A204.1 (cell line): ENCODE data around the gene MAN1B1.

Experiments used
- FAIRE-seq: peaks from 2 replicates; lab custom pipeline; 2012; peaks lifted over from hg19 to GRCh38; lab: Jason Lieb, UNC

Gene MAN1B1

DNA sequence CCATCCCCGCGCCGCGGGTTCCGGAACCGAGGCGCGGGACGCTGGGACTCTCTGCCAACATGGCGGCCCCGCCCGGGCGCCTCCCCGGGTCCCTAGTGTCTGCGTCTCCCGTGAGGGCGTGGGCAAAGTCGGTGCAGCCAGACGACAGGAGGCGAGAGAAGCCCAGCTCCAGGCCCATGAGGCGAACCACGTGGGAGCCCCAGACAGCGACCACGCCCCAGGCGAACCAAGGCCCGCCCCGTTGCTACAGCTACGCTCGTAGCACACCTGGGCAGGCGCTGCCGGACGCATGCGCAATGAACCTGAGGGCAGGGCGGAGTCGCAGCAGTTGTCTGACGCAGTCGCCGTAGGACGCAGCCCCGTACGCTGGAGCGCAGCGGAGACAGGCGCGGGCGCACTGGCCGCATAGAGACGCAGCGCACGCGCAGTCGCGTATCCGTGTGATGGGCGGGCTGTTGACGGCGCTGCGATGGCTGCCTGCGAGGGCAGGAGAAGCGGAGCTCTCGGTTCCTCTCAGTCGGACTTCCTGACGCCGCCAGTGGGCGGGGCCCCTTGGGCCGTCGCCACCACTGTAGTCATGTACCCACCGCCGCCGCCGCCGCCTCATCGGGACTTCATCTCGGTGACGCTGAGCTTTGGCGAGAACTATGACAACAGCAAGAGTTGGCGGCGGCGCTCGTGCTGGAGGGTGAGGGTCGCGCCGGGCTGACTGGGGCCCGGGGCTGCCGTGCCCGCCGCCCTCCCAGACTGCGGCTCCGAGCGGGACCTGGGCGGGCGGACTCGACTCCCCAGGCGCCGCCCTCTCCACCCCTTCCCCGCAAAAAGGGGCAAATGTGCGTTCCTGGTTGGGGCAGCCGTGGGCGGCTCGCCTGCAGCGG lies at the start of gene MAN1B1:
Gene MAN1B1, plus strand, starts transcription at position 455 of the 878 bp plus-strand sequence. Its CDS starts 15 bp downstream, at position 470.
- peak; percentile 93 for FAIRE-seq

GRCh38 chr9:137037035-137037434 lies 49.8 kb upstream of the MAN1B1 start:
- no peak for FAIRE-seq

DNA sequence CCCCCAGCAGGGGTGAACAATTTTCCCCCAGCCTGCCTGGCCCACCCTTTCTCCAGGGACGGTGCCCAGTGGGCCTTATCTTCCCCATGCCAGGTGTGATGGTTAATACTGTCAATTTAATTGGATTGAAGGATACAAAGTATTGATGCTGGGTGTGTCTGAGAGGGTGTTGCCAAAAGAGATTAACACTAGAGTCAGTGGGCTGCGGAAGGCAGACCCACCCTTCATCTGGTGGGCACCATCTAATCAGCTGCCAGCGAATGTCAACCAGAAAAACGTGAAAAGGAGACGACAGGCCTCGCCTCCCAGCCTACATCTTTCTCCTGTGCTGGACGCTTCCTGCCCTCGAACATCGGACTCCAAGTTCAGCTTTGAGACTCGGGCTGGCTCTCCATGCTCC lies 49.3 kb upstream of the MAN1B1 start:
- FAIRE-seq = no peak

DNA sequence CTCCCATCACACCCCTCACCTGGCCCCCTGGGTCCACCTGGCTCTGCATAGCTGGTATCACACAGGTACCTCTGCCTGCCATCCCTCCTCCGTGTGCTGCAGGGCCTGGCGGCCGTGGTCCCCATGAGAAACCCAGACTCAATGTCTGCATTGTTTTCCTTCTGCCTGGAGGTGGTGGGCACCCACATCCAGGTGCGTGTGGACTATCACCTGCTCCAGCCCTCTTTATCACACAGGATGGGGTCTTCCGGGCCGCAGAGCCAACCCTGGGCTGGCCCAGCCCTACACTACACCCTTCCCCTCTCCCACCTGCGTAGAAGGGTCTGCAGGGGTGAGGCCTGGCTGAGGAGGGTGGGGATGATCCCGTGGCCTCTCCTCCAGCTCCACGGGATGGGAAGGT lies 47.9 kb upstream of the MAN1B1 start:
- no peak for FAIRE-seq

DNA sequence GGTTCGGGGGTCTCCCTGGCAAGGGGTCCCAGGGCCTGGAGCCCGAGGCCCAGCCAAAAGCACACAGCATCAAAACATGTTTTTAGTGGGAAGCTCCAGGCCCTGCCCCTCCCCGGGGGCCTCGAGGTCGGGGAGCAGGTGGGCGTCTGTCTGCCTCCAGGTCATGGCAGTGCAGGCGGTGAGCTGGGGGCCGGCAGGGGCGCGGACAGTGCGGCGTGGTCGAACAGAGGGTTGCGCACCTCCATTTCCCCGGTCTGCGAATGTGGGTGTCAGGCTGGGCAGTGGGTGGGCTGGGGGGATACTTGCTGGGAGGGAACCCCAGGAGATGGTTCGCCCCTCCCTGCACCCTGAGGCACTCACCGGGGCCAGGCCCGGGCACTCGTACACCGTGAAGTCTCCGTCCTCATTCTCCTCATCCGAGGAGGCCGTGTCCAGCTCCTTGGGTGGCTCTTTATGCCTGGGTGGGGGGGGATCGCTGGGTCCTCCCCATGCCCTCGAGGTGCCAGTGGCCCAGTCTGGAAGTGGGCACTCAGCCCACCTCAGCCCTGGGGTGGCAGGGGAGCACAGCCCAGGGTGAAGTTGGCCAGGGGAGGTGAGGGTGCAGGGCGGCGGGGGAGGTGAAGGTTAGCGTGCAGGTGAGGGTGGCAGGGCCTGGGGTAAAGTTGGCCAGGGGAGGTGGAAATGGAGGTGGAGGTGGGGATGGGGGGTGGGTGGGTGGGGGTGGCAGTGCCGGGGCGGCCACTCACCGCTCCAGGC lies 47.0 kb upstream of the MAN1B1 start:
- FAIRE-seq = no peak

DNA sequence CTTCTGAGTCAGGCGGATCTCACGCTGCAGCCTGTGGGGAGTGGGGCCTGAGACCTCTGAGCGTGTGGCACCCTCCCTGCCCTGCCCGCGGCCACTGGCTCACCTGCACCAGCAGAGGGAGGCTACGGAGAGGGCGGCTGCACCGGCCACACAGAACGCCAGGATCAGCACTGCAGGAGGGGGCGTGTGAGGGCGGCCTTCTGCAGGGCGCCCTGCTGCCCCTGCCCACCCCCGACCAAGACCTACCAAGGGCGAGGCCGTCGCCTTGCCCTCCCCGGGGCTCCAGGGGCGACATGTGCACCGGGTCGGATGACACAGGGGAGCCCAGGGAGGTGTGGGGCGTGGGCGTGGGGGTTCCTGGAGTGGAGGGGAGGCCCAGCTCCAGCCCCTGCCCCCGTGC lies 46.2 kb upstream of the MAN1B1 start:
- FAIRE-seq = no peak

DNA sequence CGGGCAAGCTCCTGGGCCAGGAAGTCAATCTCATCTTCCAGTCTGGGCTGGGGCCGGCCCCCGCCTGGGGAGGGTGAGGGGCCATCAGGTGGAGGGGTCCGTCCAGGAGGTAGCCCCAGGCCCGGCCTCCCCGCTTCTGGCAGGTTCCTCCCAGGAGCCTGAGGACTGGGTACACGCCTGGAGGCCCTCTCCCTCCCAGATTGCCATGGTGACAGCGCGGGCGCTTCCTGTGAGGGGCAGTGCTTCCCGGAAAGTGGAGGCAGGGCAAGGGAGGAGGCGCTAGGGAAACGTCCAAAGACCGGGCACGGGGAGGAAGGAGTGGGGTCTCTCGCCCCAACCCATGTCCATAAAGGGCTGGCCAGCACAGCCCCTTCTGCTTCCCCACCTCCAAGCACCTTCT lies 45.7 kb upstream of the MAN1B1 start:
- FAIRE-seq = no peak

DNA sequence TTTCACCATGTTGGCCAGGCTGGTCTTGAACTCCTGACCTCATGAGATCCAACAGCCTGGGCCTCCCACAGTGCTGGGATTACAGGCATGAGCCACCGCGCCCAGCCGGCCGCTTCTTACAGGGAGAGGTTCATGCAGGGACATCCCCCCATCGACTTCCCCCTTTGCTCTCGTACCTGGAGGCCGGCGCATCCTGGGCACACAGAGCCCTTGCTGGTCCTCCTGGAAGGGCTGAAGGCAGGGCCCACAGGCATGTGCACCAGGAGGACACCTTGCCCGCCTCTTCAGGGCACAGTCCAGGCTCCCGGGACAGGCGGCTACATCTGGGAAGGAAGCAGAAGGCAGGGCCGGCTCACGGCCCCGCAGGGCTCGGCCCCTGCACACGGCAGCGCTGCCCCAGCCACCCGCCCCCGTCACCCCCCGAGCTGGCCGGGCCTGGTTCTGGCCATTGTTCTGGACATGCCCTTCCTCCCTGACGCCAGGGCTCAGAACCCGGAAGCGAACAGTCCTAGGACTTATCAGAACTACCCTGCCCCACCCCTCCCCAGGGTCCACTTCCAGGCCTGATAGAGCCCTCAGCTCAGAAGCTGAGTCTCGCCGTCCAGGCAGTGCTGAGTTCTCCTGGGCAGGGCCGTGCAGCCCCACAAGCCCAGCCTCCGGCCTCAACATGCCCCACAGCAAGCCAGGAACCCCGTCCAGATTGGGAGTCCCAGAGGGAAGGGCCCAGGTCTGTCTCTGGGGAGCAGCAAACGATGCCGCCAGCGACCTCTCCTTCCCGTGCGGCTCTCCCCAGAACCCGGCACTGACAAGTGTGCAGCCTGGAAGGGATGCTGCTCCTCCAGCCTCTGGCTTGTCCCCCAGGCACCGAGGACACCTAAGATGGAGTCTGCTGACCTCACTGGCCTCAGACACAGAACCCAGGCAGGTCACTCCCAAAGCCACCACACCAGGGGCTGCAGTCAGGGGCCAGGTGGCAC lies 43.7 kb upstream of the MAN1B1 start:
- no peak for FAIRE-seq

DNA sequence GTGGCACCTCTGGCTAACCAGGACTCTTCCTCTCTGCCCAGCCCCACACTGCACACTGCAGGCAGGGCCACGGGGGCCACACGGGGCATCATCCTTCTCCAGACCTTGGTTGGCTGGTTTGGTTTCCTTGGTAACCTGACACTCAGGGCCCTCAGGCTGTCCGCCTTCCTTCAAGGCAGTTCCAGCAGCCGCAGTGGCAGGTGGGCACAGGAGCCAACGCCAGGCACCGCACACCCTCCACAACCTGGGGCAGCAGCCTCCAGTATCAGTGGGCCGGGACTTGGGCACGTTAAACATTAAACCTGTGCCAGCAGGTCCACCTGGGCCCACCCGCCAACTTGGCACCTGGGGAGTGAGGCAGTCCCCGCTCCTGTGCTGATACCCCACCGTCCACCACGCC lies 42.7 kb upstream of the MAN1B1 start:
- no peak for FAIRE-seq

DNA sequence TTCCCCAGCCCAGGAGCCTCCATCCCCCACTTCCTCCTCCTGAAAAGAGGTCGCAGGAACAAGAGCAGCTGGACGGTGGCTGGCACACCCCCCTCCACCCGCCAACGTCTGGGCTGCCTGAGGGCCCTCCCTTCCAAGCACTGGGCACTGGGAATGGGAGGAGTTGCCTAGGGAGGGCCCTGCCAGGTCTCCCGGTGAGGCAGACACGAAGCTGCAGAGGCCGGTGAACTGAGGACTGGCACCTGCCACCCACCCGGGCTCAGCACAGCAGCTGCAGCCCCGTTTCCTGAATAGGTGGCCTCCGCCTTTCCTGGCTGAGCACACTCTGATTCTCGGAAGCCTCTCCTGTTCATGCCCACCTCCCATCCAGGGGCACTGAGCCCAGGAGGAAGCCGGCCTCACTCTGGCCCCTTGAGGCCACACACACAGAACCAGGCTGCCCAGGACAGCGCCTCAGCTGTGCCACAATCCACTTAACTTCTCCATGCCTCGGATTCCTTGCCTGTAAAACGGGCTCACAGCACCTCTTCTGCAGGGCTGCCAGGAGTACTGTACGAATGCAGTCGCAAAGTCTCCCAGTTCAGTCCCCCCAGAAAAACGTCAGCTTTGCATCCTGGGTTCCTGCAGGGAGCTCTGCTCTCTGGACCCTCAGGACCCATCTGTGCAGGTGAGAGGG lies 42.1 kb upstream of the MAN1B1 start:
- FAIRE-seq = no peak

DNA sequence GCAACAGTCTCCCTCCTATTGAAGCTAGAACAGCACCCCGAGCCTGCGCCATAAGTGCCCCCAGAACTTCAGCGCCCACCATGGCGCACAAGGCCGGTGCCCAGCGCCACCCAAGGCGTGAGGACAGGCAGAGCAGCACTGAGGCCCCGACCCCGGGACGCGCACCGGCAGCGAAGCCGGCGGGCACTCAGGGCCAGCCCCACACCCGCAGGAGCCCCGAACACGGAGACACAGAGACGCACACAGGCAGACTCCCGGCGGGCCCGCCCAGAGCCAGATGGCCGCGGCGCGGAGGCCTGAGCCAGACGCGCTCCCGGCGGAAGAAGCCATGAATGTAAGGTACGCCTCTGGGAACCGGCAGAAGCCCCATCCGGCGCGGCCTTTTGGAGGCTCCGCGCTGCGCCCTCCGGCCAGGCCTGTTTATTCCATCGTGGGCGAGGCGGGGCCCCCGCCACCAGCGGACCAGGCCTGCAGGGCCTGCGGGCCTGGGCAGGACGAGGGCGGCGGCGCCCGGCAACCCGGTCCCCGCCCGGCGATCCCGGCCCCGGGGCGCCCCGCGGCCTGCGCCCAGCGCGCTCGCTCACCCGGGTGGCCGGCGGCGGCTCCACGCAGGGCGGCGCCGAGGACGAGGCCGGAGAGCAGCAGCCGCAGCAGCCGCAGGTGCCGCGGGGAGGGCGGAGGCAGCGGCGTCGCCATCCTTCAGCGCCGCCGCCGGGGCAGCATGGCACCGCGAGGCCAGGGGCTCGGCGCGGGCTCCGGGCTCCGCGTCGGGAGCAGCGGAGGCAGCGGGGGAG lies 41.3 kb upstream of the MAN1B1 start:
- FAIRE-seq = no peak

- no peak for FAIRE-seq
Measured at GRCh38 chr9:137046088-137046787, 40.5 kb upstream of the MAN1B1 start, which contains the start of gene NPDC1. Gene NPDC1 (minus strand): TSS chr9:137046177. CDS start chr9:137045989, 188 bp downstream.

GRCh38 chr9:137048655-137049543 lies 37.9 kb upstream of the MAN1B1 start:
- no peak for FAIRE-seq

- FAIRE-seq = no peak
Measured at GRCh38 chr9:137049544-137050449, 37.0 kb upstream of the MAN1B1 start.

DNA sequence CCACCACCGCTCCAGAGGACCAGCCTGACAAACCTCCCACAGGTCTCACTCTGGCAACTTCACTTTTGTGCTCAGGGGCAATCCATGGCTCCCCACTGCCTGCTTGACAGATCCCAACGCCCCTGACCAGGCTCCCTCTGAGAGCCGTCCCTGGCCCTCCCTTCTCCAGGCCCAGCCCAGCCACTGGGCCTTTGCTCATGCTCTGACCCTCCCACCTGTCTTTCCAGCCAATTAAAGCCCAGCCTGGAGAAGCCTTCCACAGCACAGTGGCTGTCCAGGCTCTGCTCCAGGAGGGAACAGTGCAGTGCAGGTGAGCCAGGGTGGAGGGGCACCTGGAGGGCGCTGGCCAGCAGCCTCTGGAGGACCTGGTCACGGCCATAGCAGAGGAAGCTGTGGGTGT lies 36.2 kb upstream of the MAN1B1 start:
- FAIRE-seq = no peak

DNA sequence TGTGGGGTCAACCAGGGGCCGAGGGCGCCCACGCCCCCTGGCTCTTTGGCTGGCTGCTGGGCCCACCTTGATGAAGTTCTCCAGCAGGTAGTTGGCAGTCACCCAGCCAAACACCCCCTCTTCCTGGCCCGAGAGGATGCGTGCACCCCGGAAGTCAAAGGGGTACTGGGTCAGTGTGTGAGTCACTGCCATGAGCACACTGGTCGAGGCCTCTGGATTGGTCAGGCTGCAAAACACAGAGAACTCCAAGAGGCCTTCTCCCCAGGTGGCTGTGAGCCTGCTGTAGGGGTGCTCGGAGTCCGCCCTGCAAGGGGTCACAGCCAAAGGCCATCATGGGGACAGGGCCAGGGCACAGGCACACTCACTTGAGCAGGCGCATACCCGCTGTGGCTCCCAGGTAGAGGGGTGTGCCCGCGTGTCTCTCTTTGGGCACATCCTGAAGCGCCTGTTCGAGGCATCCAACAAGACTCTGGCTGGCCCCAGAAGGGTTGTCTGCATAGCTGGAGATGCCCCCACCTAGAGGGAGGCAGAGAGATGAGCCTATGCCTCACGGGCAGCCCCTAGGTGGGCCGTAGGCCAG lies 35.5 kb upstream of the MAN1B1 start:
- FAIRE-seq = no peak

DNA sequence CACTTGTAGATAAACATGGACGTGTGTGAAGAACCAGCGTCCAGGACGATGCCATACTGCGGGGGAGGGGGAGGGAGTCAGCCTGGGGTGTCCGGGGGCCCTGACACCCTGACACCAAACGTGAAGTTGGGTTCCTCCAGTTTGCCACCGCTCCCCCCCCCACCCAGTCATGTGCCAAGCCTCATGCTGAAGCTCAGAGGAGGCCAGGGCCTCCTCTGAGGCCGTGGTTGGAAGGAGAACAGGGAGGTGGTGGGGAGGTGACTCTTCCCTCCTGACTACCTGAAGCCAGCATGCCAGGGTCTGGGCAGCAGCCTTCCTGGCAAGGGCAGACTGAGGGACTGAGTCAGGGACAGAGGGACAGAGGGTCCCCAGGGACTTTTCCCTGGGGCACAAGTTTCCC lies 34.5 kb upstream of the MAN1B1 start:
- FAIRE-seq = no peak
